ENCODE measurements around the gene ZNF330.

- TF ChIP-seq POLR2AphosphoS5 (IDR thresholded peaks at IDR 0.05; ENCODE audit: low read depth, low read length) (no peak), POLR2A (IDR thresholded peaks at IDR 0.05; ENCODE audit: low read depth, low read length) (no peak)
Measured at GRCh38 chr4:141255016-141255415, 34.3 kb downstream of the ZNF330 start.

Data from GM12892 (cell line).